ENCODE measurements around the gene THOC1. TPM values are rescaled to one million over a fixed set of nuclear protein-coding genes. Genes with fewer than 3 reads are reported as not detected.

Gene THOC1
- total and polyA plus RNA-seq, 2 donors (not counting 3 experiments of a cell fraction or from before 2014, with no cell fraction given): 12.0 to 50.5 TPM

DNA sequence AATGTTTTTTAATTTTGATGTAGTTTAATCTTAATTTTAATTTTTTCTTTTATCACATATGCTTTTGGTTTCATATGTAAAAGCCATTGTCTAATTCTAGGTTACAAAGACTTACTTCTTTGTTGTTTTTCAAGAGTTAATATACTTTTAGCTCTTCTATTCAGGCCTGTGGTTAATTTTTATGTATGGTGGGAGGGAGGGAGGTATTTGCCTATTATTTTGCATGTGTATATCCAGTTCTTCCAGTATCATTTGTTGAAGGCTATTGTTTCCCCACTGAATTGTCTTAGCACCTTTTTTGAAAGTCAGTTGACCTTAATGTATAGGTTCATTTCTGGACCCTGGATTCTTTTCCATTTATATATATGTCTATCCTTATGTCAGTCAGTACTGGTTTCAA is 86.1 kb downstream of the THOC1 start:
- H3K36me3 ChIP-seq (ENCODE audit: control insufficient read depth in 2 of 2, extremely low read depth in 1 of 2, insufficient read depth in 2 of 2, low read length in 2 of 2): peaks cover 4 to 18% of the 10 kb centered on the region in 2 experiments
- H4K20me1 ChIP-seq (replicated peaks; ENCODE audit: control insufficient read depth, extremely low read depth, insufficient read depth, low read length): no peaks in the 10 kb centered on the region
- no peak for FAIRE-seq
- H3K9ac ChIP-seq (replicated peaks; ENCODE audit: extremely low read depth, insufficient read depth, low read length): no peak overlapping the region
- DNase-seq (ENCODE audit: low read depth, low spot score): no peak
- H3K4me1 ChIP-seq (ENCODE audit: control insufficient read depth, extremely low read depth, insufficient read depth, low read length): peaks cover 4% of the 10 kb centered on the region
- H3K9me1 ChIP-seq (replicated peaks; ENCODE audit: control insufficient read depth, extremely low read depth, insufficient read depth, low read length): no peaks in the 10 kb centered on the region
- H3K9me3 ChIP-seq (replicated peaks; ENCODE audit: control insufficient read depth, insufficient read depth, low read length): no peaks in the 10 kb centered on the region
- TF ChIP-seq JUN (IDR thresholded peaks at IDR 0.05; ENCODE audit: borderline replicate concordance, insufficient read depth, insufficient read length, low read depth) (no peak), FOS (IDR thresholded peaks at IDR 0.05; ENCODE audit: borderline replicate concordance, insufficient read depth, low read length) (no peak), POLR2A (IDR thresholded peaks at IDR 0.05; ENCODE audit: low read depth, low read length) (no peak), POLR2AphosphoS5 (IDR thresholded peaks at IDR 0.05; ENCODE audit: insufficient read depth, low read depth, low read length) (no peak), MYC (IDR thresholded peaks at IDR 0.05; ENCODE audit: low read depth, low read length) (no peak), GATA2 (IDR thresholded peaks at IDR 0.05; ENCODE audit: insufficient read depth, insufficient read length, low read depth, low read length) (no peak), EZH2 (IDR thresholded peaks at IDR 0.05; ENCODE audit: borderline replicate concordance, low read depth, low read length, severe bottlenecking) (no peak)
- TF ChIP-seq, protein P1, sequence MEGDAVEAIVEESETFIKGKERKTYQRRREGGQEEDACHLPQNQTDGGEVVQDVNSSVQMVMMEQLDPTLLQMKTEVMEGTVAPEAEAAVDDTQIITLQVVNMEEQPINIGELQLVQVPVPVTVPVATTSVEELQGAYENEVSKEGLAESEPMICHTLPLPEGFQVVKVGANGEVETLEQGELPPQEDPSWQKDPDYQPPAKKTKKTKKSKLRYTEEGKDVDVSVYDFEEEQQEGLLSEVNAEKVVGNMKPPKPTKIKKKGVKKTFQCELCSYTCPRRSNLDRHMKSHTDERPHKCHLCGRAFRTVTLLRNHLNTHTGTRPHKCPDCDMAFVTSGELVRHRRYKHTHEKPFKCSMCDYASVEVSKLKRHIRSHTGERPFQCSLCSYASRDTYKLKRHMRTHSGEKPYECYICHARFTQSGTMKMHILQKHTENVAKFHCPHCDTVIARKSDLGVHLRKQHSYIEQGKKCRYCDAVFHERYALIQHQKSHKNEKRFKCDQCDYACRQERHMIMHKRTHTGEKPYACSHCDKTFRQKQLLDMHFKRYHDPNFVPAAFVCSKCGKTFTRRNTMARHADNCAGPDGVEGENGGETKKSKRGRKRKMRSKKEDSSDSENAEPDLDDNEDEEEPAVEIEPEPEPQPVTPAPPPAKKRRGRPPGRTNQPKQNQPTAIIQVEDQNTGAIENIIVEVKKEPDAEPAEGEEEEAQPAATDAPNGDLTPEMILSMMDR (IDR thresholded peaks at IDR 0.05; ENCODE audit: extremely low read depth in 1 of 2, insufficient read depth in 1 of 2, low read depth in 1 of 2, low read length in 2 of 2): no peak
- TF ChIP-seq, protein P2, sequence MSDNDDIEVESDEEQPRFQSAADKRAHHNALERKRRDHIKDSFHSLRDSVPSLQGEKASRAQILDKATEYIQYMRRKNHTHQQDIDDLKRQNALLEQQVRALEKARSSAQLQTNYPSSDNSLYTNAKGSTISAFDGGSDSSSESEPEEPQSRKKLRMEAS (IDR thresholded peaks at IDR 0.05; ENCODE audit: insufficient read depth, insufficient read length): no peak
- ChIA-PET POLR2A (no interaction called here), CTCF (interaction anchor here (1.7 kb wide), 1 partner anchor 10 kb away, joined by 5 read pairs; no protein-coding TSS in a partner anchor)
- no TSS peak for BruUV-seq (replicated peaks)
- no peak overlapping the region for H3K4me2 ChIP-seq (ENCODE audit: insufficient read depth, low read length)
- H2AFZ ChIP-seq (ENCODE audit: low read depth, low read length): no peak overlapping the region
- H3K4me3 ChIP-seq (replicated peaks in 1 of 3; ENCODE audit: insufficient read depth in 1 of 3, low read depth in 1 of 3, low read length in 3 of 3): no peak overlapping the region
- dilution Hi-C loops (cut with MboI; ENCODE audit: extremely low pct_ligation_motif_present, low sequenced_read_pairs) (no loop called here), intact Hi-C loops (cut with micrococcal nuclease) (no loop called here)
- no peak overlapping the region for H3K27ac ChIP-seq (ENCODE audit: insufficient read depth, low read depth, low read length)
- H3K27me3 ChIP-seq (ENCODE audit: control insufficient read depth in 2 of 2, insufficient read depth in 2 of 2, low read length in 2 of 2): no peaks in the 10 kb centered on the region
- peaks cover 57% of the 10 kb centered on the region for H3K79me2 ChIP-seq (ENCODE audit: control insufficient read depth, insufficient read depth, low read length)
